GM23338 (cell line): ENCODE results near the gene CEP55.

ENCODE experiments used
- EZH2phosphoT487 ChIP-seq: fragments of 200-600 bp; sonication (generic); IDR thresholded peaks from one replicate; pipeline ENCODE4 v1.8.1; 2018; ENCODE audit warnings: antibody characterized with exemption; ENCODE audit not compliant: unreplicated experiment
- TF ChIP-seq, protein P1 (sequence below), 2 experiments: fragments of 200-600 bp in 1 of 2; sonication (generic) in 1 of 2; conservative IDR thresholded peaks; 2 replicates each; pipeline versions ENCODE4 v1.5.1 to v1.6.1; 2016 to 2017; ENCODE audit warnings: antibody characterized with exemption in 2 of 2, low read depth in 2 of 2, mild to moderate bottlenecking in 2 of 2, moderate library complexity in 1 of 2

DNA sequence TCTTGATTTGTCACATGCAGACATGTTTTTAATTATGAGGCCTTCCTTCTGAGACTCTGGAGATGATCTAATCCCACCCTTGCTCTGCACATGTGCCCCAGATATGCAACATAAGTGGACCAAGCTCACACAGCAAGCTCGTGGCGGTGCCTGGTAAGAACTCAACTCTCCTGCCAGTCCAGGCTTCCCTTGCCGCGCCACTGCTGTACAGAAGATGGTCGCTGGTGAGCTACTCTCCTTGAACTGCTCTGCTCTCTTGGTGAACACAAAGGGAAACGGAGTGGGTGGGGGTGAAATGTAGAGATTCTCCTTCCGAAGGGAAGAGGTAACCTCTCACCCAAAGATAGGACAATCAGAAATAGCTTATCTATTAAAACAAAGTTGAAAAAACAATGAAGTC lies 39.9 kb upstream of the CEP55 start:
- no peak for TF ChIP-seq EZH2phosphoT487
- TF ChIP-seq, protein P1, sequence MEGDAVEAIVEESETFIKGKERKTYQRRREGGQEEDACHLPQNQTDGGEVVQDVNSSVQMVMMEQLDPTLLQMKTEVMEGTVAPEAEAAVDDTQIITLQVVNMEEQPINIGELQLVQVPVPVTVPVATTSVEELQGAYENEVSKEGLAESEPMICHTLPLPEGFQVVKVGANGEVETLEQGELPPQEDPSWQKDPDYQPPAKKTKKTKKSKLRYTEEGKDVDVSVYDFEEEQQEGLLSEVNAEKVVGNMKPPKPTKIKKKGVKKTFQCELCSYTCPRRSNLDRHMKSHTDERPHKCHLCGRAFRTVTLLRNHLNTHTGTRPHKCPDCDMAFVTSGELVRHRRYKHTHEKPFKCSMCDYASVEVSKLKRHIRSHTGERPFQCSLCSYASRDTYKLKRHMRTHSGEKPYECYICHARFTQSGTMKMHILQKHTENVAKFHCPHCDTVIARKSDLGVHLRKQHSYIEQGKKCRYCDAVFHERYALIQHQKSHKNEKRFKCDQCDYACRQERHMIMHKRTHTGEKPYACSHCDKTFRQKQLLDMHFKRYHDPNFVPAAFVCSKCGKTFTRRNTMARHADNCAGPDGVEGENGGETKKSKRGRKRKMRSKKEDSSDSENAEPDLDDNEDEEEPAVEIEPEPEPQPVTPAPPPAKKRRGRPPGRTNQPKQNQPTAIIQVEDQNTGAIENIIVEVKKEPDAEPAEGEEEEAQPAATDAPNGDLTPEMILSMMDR (conservative IDR thresholded peaks at IDR 0.05; ENCODE audit: low read depth in 2 of 2) = no peak
